Measurements from ENCODE around the gene FREY1. TPM values are rescaled to one million over a fixed set of nuclear protein-coding genes. Genes with fewer than 3 reads are reported as not detected.

The FREY1 gene
- total and polyA plus RNA-seq, 2 of the 8 experiments (the other 6 are each of a cell fraction or from before 2014, with no cell fraction given): 0.32 to 1.1 TPM

DNA sequence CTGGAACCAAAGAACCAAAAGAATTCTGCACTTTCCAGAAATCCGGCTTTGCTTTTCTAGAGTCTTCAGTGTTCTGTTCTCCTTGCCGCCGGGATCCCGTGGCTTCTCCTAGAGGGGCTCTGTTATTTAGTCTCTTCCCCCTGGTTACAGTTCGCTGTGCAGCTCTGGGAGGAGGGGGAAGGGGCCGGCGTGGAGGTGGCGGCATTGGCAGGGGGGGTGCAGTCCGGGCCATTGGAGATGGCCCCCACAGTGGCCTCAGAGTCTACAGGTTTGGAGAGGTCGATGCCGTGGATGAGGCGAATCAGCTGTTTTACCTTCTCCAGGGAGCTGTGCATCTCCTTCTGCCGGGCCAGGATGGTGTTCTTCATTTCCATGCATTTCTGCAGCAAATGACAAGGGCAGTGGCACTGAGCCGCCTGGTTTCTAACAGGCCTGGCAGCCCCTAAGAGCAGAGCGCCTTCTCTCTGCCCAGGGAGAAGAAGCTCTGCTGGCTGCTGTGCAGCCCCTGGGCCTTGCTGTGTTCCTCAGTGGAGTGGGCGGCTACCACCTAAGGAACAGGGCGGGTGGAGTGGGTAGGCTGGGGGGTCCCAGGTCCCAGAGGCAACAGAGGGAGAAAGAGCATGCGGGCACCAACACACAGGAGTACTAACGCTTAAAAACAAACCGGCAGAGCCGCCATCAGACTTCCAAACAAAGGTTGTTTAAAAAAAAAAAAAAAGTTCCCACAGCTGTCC is 26.9 kb upstream of the FREY1 start:
- Histone ChIP-seq H2BK5ac (ENCODE audit: low read depth, low read length) (no peak overlapping the region), H3K4me1 (replicated peaks in 1 of 4; ENCODE audit: control insufficient read depth in 3 of 4, insufficient read depth in 4 of 4, low read length in 3 of 4) (peaks cover 0 to 5% (median 0%) of the 10 kb centered on the region in 4 experiments; a peak in 1 of 7 replicates), H2AK5ac (ENCODE audit: low read depth, low read length) (no peak overlapping the region), H3K4me3 (ENCODE audit: extremely low read depth in 1 of 4, insufficient read depth in 2 of 4, low read depth in 3 of 4, low read length in 4 of 4) (no peak overlapping the region), H3K79me2 (ENCODE audit: control insufficient read depth in 1 of 2, insufficient read depth in 2 of 2, low read length in 2 of 2) (no peaks in the 10 kb centered on the region), H2BK20ac (ENCODE audit: low read length) (no peak overlapping the region), H2AFZ (ENCODE audit: low read length) (no peak overlapping the region), H3K79me1 (ENCODE audit: low read depth, low read length) (no peaks in the 10 kb centered on the region; the same call in 1 of the 2 replicates), H2BK120ac (replicated peaks; ENCODE audit: low read depth, low read length) (no peak overlapping the region), H4K5ac (ENCODE audit: insufficient read length, low read depth, low read length) (no peak overlapping the region), H3K36me3 (ENCODE audit: control insufficient read depth in 2 of 4, insufficient read depth in 4 of 4, low read length in 3 of 4) (peaks cover 9 to 26% (median 14%) of the 10 kb centered on the region in 4 experiments; a peak in 7 of 8 replicates), H3K27ac (ENCODE audit: low read depth, low read length) (no peak overlapping the region), H3K23me2 (ENCODE audit: low read depth, low read length) (no peaks in the 10 kb centered on the region), H2BK15ac (ENCODE audit: low read length) (no peak overlapping the region), H3K9ac (replicated peaks in 1 of 4; ENCODE audit: extremely low read depth in 1 of 4, low read depth in 3 of 4, low read length in 3 of 4) (no peak overlapping the region; a peak in 1 of 7 replicates), H3K56ac (replicated peaks; ENCODE audit: insufficient read length, low read depth, low read length) (no peak overlapping the region), H3K14ac (ENCODE audit: insufficient read length) (no peak overlapping the region), H2BK12ac (ENCODE audit: low read depth, low read length) (no peak overlapping the region), H4K20me1 (replicated peaks in 1 of 2; ENCODE audit: control insufficient read depth in 1 of 2, insufficient read depth in 2 of 2, low read length in 2 of 2) (peaks cover 0 to 2% of the 10 kb centered on the region in 2 experiments), H4K91ac (replicated peaks; ENCODE audit: insufficient read length, low read length) (no peak overlapping the region), H3K9me3 (ENCODE audit: insufficient read depth in 2 of 2, low read depth in 1 of 2, low read length in 1 of 2) (no peaks in the 10 kb centered on the region), H3K4me2 (ENCODE audit: insufficient read depth in 1 of 2, low read depth in 2 of 2, low read length in 2 of 2) (no peak overlapping the region), H3K18ac (ENCODE audit: extremely low read depth, low read length) (no peak overlapping the region), H3K27me3 (replicated peaks in 1 of 4; ENCODE audit: control insufficient read depth in 3 of 4, extremely low read depth in 1 of 4, insufficient read depth in 3 of 4, low read length in 3 of 4) (no peaks in the 10 kb centered on the region), H3K4ac (replicated peaks; ENCODE audit: insufficient read length, low read depth, low read length) (no peak overlapping the region), H3K23ac (ENCODE audit: insufficient read length) (no peak overlapping the region), H4K8ac (ENCODE audit: extremely low read depth, insufficient read depth, low read length) (no peak overlapping the region)
- WGBS, 2 experiments (ENCODE audit: extremely low coverage in 1 of 2, insufficient coverage in 1 of 2, insufficient read length in 1 of 2, insufficient replicate concordance in 2 of 2, low coverage in 1 of 2, low lambda C conversion rate in 2 of 2, missing lambda C conversion rate in 1 of 2): 95% methylated on average over 19 of the region's 21 CpGs; no CpG with 5 or more reads in 1 of the 2 experiments
- ChIA-PET CTCF (ENCODE audit: partially characterized antibody) (interaction anchor here (0.9 to 2.4 kb wide), 2 partner anchors 31 to 72 kb away, joined by 3 to 8 read pairs; no protein-coding TSS in a partner anchor), POLR2A (ENCODE audit: partially characterized antibody) (interaction anchor here (0.7 to 13.6 kb wide), 3 partner anchors 10 to 72 kb away, joined by 3 to 115 read pairs (median 3); partner anchors contain the start of gene LARGE2)
- TF ChIP-seq RXRA (IDR thresholded peaks at IDR 0.05; ENCODE audit: insufficient read depth, low read depth, low read length) (no peak), TAF1 (IDR thresholded peaks at IDR 0.05; ENCODE audit: low read depth, low read length) (no peak)
- DNase-seq (ENCODE audit: low read depth in 1 of 2, low spot score in 2 of 2): no peak
- no peak for FAIRE-seq
